NCI-H510A treated with DMSO at 0.1 percent for 48 hours (cell line): ENCODE measurements around the gene PPFIA3.
"Not testable (repeated sequence)": the region's sequence is repeated elsewhere in the genome, so short reads cannot be mapped to it uniquely, and the experiment has no call there.

Source experiments
- DNase-seq: peaks from one replicate; lab custom pipeline; 2025; lab: John Stamatoyannopoulos, UW

The PPFIA3 gene

DNA sequence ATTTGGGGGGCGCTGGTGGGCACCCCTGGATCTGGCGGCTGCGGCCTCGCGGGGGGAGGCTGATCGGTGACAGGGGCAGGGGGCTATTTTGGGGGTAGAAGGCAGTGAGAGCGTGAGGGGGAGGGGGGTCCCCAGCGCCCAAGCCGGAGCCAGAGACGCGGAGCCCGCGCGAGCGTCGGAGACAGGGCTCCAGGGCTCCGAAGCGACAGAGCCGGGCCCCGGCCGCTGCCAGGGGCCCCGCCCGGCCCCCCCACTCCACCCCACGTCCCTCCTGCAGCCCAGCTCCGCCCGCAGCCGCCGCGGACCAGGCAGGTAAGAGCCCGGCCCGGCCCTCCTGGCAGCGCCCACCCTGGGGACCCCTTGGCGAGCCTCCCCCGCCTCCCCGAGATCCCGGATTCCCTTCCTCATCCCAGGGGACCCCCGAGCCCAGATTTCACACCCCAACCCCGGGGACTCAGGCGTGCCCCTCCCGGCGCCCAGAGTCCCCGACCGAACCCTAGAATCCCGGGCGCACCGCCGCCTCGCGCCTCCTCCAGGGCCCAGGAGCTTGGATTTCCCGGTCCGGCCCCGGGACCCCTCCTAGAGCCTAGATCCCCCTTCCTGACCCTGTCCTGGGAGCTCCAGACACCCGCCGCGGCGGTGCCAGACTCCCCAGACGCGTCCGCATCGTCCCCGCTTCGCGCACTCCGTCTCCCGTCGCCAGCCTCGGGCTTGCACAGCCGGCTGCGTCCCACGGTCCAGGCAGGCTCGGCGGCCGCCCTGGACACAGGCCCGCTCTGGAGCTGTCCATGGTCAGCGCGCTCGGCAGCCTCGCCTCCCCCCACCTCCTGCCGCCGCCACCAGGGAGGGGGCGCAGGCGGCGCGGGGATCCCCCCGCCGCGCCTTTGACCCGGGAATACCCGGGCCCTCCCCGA lies at the start of gene PPFIA3:
Gene PPFIA3 (plus strand): TSS at position 134 of the 914 bp plus-strand sequence. CDS start 8,330 bp downstream, outside the sequence.
- DNase-seq: no peak

DNA sequence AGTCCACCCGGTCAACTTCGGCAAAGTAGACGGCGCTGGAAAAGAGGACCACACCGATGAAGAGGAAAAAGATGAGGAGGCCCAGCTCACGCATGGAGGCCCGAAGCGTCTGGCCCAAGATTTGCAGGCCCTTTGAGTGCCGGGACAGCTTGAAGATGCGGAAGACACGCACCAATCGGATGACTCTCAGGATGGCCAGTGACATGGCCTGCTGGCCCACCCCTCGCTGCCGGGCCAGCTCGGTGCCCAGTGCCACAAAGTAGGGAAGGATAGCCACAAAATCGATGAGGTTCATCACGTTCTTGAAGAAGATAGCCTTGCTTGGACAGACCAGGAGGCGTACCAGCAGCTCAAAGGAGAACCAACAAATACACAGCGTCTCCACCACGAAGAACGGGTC lies 48.9 kb upstream of the PPFIA3 start:
- DNase-seq: no peak

DNA sequence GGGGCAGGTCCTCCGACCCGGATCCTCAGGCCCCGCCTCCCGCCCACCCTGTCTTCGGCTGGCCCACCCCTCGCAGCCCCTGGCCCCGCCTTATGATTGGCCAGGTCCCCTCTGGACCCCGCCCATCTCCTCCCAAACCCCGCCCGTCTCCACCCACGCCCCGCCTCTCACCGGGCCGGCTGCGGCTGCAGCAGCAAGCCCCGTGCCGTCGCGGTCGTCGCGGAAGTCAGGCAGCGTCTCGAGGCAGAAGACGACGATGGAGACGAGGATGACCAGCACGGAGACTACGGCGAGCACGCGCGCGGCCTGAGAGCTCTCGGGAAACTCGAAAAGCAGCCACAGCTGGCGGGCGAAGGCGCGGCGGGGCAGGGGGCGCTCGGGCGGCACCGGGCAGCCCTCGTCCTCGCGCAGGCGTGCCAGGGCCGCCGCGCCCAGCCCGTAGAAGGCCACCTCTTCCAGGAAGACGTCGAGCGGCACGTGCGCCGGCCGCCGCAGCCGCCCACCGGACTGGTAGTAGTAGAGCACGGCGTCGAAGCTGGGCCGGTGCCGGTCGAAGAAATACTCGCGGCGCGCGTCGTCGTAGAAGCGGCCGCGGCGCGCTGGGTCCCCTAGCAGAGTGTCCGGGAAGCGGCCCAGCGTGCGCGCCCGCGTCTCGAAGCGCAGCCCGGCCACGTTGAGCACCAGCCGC lies 47.3 kb upstream of the PPFIA3 start:
- DNase-seq: no peak

DNA sequence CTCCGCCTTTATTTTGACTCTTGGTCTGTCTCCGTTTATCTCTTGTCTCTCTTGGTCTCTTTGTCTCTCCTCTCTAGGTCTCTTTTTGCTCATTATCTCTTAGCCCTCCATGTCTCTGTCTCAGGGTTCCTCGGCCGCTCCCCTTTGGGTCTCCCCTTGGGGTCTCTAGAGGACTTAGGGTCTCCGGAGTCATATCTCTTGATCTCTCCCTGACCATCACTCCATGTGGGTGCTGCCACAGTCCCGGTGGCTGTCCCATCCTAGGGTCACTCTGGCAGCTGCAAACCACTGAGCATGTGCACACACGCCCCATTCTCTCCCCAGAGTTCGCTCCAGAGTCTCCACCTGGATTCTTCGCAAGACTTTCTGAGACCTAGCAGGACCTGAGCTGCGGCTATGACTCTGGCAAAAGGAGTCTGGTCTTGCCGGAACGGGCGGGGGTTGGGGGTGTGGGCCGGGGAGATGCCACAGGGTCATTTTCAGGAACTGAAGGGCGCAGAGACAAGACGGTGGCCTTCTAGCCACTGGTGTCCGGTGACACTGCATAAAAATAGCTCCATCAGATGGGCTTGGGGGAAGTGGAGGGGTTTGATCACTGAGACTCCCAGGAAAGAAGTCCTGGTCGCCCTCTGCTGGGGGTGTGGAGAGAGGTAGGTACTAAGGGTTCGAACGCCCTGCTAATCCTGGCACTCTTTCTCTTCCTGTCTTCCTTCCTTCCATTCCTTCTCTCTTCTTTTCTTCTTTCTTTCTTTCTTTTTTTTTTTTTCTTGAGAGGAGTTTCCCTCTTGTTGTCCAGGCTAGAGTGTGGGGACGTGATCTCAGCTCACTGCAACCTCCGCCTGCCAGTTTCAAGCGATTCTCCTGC lies 45.6 kb upstream of the PPFIA3 start:
- peak; percentile 17 for DNase-seq

DNA sequence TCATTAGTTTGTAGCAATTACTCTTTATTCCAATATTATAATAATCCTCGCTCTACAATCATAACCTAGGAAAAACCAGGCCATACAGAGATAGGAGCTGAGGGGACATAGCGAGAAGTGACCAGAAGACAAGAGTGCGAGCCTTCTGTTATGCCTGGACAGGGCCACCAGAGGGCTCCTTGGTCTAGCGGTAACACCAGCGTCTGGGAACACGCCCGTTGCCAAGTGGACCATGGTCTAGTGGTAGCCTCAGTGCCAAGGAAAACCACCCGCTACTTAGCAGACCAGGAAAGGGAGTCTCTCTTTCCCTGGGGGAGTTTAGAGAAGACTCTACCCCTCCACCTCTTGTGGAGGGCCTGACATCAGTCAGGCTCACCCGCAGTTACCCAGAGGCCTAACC lies 44.5 kb upstream of the PPFIA3 start:
- not testable (repeated sequence) for DNase-seq

DNA sequence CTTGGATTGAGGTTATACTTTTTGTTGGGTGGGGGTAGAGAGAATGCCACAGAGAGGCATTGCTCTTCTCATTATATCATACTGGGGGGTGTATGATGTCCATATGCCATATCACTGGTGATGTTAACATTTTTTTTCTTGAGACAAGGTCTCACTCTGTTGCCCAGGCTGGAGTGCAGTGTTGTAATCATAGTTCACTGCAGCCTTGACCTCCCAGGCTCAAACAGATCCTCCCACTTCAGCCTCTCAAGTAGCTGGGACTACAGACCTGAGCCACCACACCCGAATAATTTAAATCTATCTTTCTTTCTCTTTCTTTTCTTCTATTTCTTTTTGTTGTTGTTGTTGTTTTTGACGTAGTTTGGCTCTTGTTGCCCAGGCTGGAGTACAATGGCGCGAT lies 39.0 kb upstream of the PPFIA3 start:
- DNase-seq: no peak

DNA sequence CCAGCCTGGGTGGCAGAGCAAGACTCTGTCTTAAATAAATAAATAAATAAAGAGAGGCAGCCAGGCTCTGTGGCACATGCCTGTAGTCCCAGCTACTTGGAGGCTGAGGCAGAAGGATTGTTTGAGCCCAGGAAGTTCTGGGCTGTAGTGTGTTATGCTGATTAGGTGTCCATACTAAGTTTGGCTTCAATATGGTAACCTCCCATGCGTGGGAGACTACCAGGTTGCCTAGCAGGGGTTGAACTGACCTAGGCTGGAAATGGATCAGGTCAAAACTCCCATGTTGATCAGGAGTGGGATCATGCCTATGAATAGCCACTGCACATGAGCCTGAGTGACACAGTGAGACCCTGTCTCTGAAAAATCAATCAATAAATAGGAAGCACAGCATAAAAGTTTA lies 38.1 kb upstream of the PPFIA3 start:
- no peak for DNase-seq

DNA sequence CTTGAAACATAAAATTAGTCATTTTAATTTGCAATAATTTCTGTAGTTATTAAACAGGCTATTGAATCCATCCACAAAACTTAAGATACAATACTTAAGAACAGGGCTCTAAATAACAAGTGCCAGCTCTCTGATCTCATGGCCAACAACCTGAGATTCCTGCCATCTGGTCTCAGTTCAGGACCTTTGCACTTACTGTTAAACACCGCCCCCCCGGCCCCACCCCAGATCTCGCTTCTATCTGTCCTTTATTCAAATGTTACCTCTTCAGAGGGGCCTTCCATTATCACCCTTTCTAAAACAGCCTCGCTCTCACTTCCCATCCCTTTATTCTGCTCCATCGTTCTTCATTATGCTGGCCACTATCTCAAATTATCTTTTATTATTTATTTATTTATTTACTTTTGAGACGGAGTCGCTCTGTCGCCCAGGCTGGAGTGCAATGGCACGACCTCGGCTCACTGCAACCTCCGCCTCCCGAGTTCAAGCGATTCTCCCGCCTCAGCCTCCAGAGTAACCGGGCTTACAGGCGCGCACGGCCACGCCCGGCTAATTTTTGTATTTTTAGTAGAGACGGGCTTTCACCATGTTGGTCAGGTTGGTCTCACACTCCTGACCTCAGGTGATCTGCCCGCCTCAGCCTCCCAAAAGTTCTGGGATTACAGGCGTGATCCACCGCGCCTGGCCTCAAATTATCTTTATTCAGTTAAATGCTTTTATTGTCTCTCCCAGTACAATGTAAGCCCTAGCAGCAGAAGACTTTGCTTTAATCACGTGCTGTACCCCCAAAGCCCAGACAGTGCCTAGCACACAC lies 34.9 kb upstream of the PPFIA3 start:
- no peak for DNase-seq

DNA sequence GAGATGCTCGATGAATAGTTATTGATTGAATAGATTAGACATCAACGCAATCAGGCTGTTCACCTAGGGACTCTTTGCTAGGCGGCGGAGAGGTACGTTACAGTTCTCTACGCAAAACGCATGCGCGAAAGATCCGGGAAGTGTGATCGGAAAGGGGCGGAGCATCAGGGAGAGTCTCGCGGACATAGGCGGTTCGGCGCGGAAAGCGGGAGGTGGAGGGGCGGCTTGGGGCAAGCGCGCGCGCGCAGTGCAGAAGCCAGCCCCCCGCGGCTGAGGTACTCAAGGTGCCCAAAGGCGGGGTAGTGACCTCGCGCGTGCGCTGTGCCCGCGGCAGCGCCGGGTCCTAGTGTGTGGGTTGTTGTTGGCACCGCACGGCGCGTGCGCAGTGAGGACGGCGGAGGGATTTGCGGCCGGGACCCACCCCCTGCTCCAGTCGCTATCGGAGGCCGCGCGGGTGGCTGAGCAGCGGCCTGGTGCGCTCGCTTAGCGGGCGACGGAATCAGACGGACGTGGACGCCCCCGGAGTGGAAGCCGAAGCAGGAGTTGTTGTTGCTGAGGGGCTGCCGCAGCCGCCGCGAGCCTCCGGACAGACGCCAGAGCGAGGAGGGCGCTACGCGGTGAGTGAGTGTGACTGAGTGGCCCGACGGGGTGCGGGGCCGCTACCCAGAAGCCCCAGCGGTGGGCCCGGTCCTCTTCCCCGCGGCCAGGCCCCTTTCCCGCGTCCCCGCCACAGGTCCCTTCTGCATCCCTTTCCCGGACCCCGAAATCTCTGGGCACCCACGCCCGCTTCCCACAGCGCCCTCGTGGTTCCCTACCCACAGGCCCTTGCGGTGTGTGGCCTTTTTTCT lies 34.1 kb upstream of the PPFIA3 start, which contains the start of gene SNRNP70:
Gene SNRNP70 (plus strand): TSS at position 432 of the 848 bp plus-strand sequence. CDS start 964 bp downstream, outside the sequence.
- DNase-seq: peak; percentile 98

DNA sequence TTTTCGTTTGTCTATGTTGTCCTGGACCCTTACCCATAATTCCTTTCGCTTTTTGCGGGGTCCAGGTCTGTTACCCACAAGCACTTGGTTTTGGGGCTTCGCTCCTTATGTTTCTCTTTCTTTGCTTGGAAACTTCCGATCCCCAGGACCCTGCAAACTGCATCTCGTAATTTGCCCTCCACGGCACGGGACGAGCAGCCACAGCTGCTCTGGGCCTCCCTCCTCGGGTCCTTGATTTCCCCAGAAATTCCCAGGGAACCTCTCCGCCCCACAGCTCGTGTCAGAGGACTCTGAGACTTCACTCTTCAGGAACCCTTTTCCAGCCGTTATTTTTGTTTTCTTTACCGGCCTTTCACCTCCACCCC lies 33.5 kb upstream of the PPFIA3 start:
- no peak for DNase-seq

DNA sequence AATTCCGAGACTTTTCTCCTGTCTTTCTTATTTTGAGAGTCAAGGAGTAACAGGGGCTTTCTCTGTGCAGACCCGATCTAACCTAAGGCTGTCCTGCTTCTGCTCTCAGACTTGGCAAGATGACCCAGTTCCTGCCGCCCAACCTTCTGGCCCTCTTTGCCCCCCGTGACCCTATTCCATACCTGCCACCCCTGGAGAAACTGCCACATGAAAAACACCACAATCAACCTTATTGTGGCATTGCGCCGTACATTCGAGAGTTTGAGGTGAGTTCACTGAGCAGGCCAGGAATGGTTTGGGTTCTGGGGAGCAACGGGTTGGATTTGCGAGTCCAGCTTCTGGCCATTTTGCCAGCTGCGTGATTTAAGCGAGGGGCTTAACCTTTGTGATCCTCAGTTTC lies 33.0 kb upstream of the PPFIA3 start:
- no peak for DNase-seq

DNA sequence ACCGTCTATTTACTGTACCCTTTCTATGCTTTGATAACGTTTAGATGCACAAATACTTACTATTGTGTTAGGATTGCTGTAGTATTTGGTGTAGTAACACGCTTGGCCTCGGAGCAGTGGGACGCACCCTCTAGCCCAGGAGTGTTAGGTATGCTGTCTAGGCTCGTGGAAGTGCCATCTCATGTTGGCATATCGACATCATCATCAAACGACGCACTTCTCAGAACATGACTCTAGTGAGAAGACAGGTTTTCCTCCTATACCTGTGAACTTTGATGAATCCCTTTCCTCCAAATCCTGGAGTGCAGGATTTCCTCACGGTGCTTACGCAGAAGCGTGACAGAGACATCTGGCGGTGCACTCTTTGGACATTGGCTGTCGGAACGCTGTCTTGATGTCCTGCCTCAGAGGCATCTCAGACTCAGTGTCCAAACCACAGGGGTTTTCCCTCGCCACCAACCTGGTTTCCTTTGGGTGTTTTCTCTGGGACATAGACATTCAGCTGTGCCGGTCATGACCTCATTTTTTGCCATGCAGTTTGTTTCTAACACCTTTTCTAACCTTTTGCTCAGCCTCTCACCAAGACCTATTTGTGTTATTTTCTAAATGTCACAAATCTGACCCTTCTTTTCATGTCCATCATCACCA lies 27.8 kb upstream of the PPFIA3 start:
- DNase-seq: no peak

DNA sequence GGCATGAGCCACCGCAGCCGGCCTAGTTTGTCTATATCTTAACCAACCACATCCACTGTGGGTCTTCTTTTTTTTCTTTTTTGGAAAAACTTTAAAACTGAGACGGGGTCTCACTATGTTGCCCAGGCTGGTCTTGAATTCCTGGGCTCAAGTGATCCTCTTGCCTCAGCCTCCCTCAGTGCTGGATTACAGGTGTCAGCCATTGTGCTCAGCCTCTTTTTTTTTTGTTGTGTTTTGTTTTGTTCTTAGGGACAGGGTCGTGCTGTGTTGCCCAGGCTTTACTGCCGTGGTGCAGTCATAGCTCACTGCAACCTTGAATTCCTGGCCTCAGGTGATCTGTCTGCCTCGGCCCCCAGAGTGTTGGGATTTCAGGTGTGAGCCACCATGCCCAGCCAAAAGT lies 26.7 kb upstream of the PPFIA3 start:
- DNase-seq: no peak

DNA sequence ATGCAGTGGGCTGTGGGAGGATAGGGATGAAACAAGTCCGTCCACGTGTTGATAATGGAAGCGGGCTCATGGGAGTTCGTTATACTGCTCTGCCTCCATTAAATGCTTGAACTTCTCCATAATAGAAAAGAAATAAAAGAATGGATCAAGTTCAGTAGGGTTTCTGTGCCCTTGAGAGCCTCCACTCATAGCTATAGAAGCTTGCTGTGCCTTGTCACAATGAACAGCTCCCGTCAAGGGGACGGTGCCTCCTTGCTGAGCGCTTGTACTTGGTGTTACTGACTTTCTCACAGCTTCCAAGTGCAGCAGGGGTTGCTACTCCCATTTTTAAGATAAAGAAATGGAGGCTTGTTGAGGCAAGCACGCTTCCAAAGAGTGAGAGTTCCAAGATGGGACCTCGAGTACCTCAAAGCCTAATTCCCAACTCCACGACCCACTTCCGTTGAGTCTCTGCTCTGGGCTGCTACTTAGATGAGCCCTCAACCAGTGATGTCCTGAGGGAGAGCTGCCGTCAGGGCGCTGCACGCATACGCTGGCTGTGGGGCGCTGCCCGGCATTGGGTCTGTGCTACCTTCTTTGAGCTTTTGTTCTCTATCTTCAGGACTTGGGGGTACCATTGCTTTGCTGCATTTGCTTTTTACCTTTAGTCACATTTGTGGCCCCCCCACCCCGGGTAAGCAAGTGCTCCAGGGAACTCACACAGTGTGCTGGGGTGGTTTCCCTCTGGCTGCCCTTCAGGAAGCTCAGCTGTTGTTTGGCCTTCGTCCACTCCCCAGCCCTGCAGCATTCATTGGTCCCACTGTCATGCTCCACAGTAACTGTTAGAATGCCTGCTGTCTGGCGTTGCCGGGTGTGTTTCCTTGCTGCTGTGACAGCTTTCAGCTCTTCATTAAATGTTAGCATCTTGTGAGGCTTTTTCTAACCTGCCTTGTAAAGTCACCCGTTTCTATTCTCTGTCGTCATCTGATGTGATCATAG lies 24.6 kb upstream of the PPFIA3 start:
- no peak for DNase-seq

DNA sequence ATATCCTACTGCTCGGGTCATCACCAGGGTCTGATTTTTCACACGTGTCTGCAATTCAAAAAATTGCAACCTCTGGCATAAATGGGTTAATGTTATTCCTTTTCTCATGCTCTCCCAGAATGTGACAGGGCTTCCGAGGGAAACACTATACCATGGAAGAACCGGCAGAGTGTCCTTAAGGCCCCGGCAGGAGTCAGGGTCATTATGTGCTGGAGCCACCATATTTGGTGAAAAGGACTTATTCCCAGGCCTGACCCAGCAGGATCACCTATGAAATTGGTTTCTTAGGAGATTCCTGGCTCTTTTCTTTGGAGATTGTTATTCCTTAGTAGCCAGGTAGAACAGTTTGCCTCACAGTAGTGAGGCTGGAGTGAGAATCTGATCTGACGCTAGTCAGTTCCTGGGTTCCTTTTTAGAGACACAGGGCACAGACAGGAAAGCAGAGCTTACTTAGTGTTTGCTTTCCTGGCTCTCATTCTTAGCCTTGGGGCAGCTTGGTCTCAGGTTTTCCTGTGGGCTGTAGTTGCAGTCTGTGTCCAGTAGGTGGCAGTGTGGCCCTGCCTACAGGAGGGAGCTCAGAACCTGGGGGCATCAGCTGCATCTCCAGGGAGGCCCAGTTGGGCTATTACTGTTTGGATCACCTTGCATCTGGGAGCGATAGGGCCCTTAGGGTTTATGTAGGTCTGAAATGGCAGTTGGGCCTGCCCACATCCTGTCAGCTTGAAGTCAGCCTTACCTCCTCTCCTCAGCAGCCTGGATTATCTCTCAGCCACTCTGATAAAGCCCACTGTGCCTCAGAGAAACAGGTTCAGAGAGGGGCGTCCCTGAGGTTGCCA lies 21.7 kb upstream of the PPFIA3 start:
- peak; percentile 70 for DNase-seq

DNA sequence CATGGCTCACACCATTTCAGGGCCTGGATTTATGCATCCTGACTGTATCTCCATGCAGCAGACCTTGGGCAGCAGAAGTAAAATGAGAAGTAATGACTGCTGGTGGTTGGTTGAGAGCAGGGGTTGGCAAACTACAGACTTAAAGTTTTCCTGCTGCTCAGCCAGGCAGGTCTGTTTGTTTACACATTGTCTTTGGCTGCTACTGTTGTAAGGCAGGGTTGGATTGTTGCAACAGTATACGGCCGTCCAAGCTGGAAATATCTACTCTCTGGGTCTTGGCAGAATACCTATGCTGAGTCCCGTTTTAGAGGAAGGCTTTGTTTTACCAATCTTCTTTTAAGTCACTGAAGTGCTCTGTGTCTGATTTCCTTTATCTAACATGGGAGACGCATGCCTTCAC lies 20.5 kb upstream of the PPFIA3 start:
- no peak for DNase-seq

DNA sequence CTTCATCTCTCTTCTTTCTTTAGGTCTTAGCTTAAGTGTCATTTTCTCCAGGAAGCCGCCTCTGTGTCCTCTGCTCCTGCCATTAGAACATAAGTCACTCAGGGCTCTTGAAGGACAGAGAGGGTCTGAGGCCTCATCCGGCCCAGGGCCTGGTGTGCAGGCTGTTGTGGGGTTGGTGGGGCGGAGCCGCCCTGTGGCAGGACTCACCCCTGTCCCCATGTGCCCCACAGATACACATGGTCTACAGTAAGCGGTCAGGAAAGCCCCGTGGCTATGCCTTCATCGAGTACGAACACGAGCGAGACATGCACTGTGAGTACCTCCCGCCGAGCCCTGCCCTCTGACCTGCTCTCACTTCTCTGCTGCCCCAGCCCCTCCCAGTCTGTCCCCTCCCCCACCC lies 18.2 kb upstream of the PPFIA3 start:
- no peak for DNase-seq

DNA sequence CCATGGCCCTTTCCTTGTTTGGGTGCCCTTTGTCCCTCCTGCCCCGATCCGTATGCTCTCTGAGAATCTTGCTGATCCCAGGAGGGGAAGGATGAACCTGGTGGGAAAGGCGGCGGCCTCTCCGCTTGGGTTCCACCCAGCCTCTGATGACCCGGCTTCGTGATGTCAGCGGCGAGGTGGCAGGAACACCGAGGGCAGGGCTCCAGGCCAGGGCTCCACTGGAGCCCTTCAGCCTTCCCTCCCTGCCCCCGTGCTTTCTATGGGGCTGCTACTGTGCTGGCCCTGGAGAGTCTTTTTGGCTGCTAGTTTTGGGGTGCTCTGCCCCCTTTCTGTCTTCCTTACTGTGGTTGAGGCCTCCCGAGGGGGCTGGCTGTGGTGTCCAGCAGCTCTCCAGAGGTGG lies 17.0 kb upstream of the PPFIA3 start:
- DNase-seq: no peak
